ENCODE data around the gene ZNF581.

The ZNF581 gene

GRCh38 chr19:55663846-55664536, 20.5 kb downstream of the ZNF581 start:
- Histone ChIP-seq H3K4me1 (ENCODE audit: insufficient read depth, low read length) (no peaks in the 10 kb centered on the region), H3K27me3 (ENCODE audit: insufficient read depth, low read length) (no peaks in the 10 kb centered on the region), H3K36me3 (ENCODE audit: insufficient read depth, low read depth, low read length) (peaks cover 99% of the 10 kb centered on the region), H3K9ac (ENCODE audit: low read depth, low read length) (no peak overlapping the region), H3K27ac (ENCODE audit: low read length) (no peak overlapping the region), H3K4me3 (ENCODE audit: low read length) (no peak overlapping the region), H3K9me3 (ENCODE audit: insufficient read depth, low read depth, low read length) (no peaks in the 10 kb centered on the region)

DNA sequence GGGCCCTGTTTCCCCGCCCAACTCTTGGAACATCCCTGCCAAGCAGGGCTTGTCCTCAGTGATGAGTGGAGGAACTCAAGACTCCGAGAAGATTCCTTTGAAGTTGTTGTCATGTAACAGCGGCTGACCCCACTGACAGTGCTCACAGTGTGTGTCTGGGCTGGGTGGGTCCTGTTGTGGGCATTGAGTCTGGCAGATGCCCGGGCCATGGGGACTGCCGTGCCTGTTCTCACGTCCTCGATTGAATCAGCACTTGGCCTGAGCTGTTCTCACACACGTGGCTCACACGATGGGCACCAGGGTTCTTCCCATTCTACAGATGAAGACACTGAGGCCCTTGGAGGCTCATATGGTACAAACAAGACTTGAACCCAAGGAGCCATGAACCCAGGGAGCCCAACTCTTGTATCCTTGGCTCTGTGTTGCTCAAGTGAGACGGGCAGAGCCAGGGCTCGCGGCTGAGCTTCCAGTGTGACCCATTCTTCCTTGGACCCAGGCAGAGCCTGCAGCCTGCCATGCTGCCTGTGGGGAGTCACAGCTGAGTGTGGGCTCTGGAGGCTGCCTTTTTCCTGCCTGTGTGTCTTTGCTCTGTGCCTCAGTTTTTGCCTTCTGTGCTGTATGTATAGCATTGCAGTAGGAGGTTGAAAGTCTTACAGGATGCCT, 23.0 kb downstream of the ZNF581 start:
- Histone ChIP-seq H3K9ac (ENCODE audit: low read depth, low read length) (no peak overlapping the region), H3K4me3 (ENCODE audit: low read length) (no peak overlapping the region), H3K9me3 (ENCODE audit: insufficient read depth, low read depth, low read length) (no peaks in the 10 kb centered on the region), H3K27ac (ENCODE audit: low read length) (no peak overlapping the region), H3K27me3 (ENCODE audit: insufficient read depth, low read length) (no peaks in the 10 kb centered on the region), H3K4me1 (ENCODE audit: insufficient read depth, low read length) (no peaks in the 10 kb centered on the region), H3K36me3 (ENCODE audit: insufficient read depth, low read depth, low read length) (peaks cover 95% of the 10 kb centered on the region)

- no peak overlapping the region for H3K27ac ChIP-seq (ENCODE audit: low read length)
Measured at GRCh38 chr19:55667006-55667381, 23.5 kb downstream of the ZNF581 start.

GRCh38 chr19:55667511-55667910, 24.1 kb downstream of the ZNF581 start:
- Histone ChIP-seq H3K36me3 (ENCODE audit: insufficient read depth, low read depth, low read length) (peaks cover 91% of the 10 kb centered on the region), H3K9ac (ENCODE audit: low read depth, low read length) (no peak overlapping the region), H3K4me3 (ENCODE audit: low read length) (no peak overlapping the region), H3K4me1 (ENCODE audit: insufficient read depth, low read length) (no peaks in the 10 kb centered on the region), H3K27ac (ENCODE audit: low read length) (no peak overlapping the region), H3K27me3 (ENCODE audit: insufficient read depth, low read length) (no peaks in the 10 kb centered on the region), H3K9me3 (ENCODE audit: insufficient read depth, low read depth, low read length) (no peaks in the 10 kb centered on the region)

More at GRCh38 chr19:55667006-55667381, 23.5 kb downstream of the ZNF581 start:
- Histone ChIP-seq H3K9ac (ENCODE audit: low read depth, low read length) (no peak overlapping the region), H3K36me3 (ENCODE audit: insufficient read depth, low read depth, low read length) (peaks cover 91% of the 10 kb centered on the region), H3K4me1 (ENCODE audit: insufficient read depth, low read length) (no peaks in the 10 kb centered on the region), H3K4me3 (ENCODE audit: low read length) (no peak overlapping the region), H3K9me3 (ENCODE audit: insufficient read depth, low read depth, low read length) (no peaks in the 10 kb centered on the region), H3K27me3 (ENCODE audit: insufficient read depth, low read length) (no peaks in the 10 kb centered on the region)

DNA sequence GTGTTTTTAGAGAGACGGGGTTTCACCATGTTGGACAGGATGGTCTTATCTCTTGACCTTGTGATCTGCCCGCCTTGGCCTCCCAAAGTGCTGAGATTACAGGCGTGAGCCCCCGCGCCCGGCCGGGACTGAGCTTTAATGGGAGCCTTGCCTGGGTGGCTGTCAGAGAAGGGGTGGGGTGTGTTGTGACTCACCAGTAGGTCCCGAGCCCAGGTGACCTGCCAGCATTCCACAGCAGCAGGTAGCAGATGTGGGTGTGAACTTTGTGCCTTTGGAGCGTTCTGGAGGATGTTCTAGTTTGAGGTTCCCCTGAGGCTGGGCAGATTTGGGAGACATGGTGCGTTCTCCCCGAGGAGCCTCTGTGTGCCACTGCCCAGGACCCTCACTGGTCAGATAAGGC, 24.5 kb downstream of the ZNF581 start:
- H3K4me1 ChIP-seq (ENCODE audit: insufficient read depth, low read length): no peaks in the 10 kb centered on the region
- H3K27ac ChIP-seq (ENCODE audit: low read length): no peak overlapping the region
- H3K4me3 ChIP-seq (ENCODE audit: low read length): no peak overlapping the region
- no peaks in the 10 kb centered on the region for H3K27me3 ChIP-seq (ENCODE audit: insufficient read depth, low read length)
- no peak overlapping the region for H3K9ac ChIP-seq (ENCODE audit: low read depth, low read length)
- H3K36me3 ChIP-seq (ENCODE audit: insufficient read depth, low read depth, low read length): peaks cover 90% of the 10 kb centered on the region
- H3K9me3 ChIP-seq (ENCODE audit: insufficient read depth, low read depth, low read length): no peaks in the 10 kb centered on the region

GRCh38 chr19:55668603-55669348, 25.3 kb downstream of the ZNF581 start:
- Histone ChIP-seq H3K4me1 (ENCODE audit: insufficient read depth, low read length) (peaks cover 6% of the 10 kb centered on the region; the same call in 1 of the 2 replicates), H3K27ac (ENCODE audit: low read length) (no peak overlapping the region), H3K9ac (ENCODE audit: low read depth, low read length) (no peak overlapping the region), H3K9me3 (ENCODE audit: insufficient read depth, low read depth, low read length) (no peaks in the 10 kb centered on the region), H3K27me3 (ENCODE audit: insufficient read depth, low read length) (no peaks in the 10 kb centered on the region), H3K36me3 (ENCODE audit: insufficient read depth, low read depth, low read length) (peaks cover 90% of the 10 kb centered on the region), H3K4me3 (ENCODE audit: low read length) (no peak overlapping the region)

- Histone ChIP-seq H3K9me3 (ENCODE audit: insufficient read depth, low read depth, low read length) (no peaks in the 10 kb centered on the region), H3K4me1 (ENCODE audit: insufficient read depth, low read length) (peaks cover 6% of the 10 kb centered on the region; the same call in 1 of the 2 replicates), H3K27ac (ENCODE audit: low read length) (no peak overlapping the region), H3K4me3 (ENCODE audit: low read length) (no peak overlapping the region), H3K27me3 (ENCODE audit: insufficient read depth, low read length) (no peaks in the 10 kb centered on the region), H3K9ac (ENCODE audit: low read depth, low read length) (no peak overlapping the region), H3K36me3 (ENCODE audit: insufficient read depth, low read depth, low read length) (peaks cover 82% of the 10 kb centered on the region)
Measured at GRCh38 chr19:55669418-55670279, 26.2 kb downstream of the ZNF581 start.

DNA sequence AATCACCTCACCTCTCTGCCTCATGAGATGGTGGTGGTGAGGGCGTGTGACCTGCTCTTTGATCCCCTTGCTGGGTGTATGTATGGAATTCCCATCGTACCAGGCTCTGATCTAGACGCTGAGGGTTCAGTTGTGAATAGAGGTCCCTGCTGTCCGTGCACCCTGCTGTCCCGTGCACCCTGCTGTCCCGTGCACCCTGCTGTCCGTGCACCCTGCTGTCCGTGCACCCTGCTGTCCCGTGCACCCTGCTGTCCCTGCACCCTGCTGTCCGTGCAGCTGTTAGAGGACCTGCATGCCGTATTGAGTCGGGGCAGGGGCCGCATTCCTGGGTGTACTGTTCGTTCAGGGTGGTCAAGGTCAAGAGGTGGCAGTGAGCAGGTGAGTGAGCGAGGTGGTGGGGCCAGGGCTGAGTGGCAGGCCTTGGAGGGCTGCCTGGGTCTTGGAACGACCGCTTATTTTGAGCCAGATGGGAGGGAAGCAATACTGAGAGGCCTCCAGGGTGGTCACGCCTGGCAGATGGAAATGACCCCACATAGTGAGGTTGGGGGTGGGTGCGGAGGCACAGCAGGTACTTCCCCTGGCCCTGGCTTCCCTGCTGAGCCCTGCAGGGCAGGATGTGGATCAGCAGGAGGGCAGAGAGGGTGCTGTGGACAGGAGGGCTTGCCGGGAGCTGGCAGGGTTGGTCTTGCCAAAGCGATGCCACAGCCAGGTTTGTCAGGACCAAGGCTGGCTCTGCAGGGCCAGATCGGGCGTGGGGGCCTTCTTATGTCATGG, 27.0 kb downstream of the ZNF581 start:
- no peaks in the 10 kb centered on the region for H3K27me3 ChIP-seq (ENCODE audit: insufficient read depth, low read length)
- H3K4me1 ChIP-seq (ENCODE audit: insufficient read depth, low read length): peaks cover 6% of the 10 kb centered on the region; the same call in 1 of the 2 replicates
- H3K4me3 ChIP-seq (ENCODE audit: low read length): no peak overlapping the region
- H3K36me3 ChIP-seq (ENCODE audit: insufficient read depth, low read depth, low read length): peaks cover 74% of the 10 kb centered on the region
- no peaks in the 10 kb centered on the region for H3K9me3 ChIP-seq (ENCODE audit: insufficient read depth, low read depth, low read length)
- no peak overlapping the region for H3K9ac ChIP-seq (ENCODE audit: low read depth, low read length)
- H3K27ac ChIP-seq (ENCODE audit: low read length): no peak overlapping the region

GRCh38 chr19:55671054-55671378, 27.6 kb downstream of the ZNF581 start:
- no peak overlapping the region for H3K9ac ChIP-seq (ENCODE audit: low read depth, low read length)
- no peak overlapping the region for H3K4me3 ChIP-seq (ENCODE audit: low read length)
- peaks cover 9% of the 10 kb centered on the region; the same call in 1 of the 2 replicates for H3K4me1 ChIP-seq (ENCODE audit: insufficient read depth, low read length)
- H3K27ac ChIP-seq (ENCODE audit: low read length): no peak overlapping the region
- peaks cover 68% of the 10 kb centered on the region for H3K36me3 ChIP-seq (ENCODE audit: insufficient read depth, low read depth, low read length)
- H3K9me3 ChIP-seq (ENCODE audit: insufficient read depth, low read depth, low read length): no peaks in the 10 kb centered on the region
- no peaks in the 10 kb centered on the region for H3K27me3 ChIP-seq (ENCODE audit: insufficient read depth, low read length)

DNA sequence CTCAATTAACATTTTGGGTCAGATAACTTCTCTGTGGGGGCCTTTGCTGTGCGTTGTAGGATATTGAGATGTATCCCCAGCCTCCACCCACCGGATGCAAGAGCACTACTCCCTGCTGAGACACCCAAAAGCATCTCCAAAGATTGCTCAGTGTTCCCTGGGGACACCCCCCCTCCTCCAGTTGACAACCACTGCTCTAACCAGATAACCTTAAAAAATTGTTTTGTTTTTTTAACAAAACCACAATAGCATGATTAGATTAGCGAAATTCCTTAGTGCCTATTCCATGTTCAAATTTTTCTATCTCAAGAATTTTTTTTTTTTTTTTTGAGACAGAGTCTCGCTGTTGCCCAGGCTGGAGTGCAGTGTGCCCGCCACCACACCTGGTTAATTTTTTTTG, 29.0 kb downstream of the ZNF581 start:
- Histone ChIP-seq H3K36me3 (ENCODE audit: insufficient read depth, low read depth, low read length) (peaks cover 54% of the 10 kb centered on the region), H3K9ac (ENCODE audit: low read depth, low read length) (no peak overlapping the region), H3K4me1 (ENCODE audit: insufficient read depth, low read length) (peaks cover 10% of the 10 kb centered on the region; the same call in 1 of the 2 replicates), H3K9me3 (ENCODE audit: insufficient read depth, low read depth, low read length) (no peaks in the 10 kb centered on the region), H3K4me3 (ENCODE audit: low read length) (no peak overlapping the region), H3K27me3 (ENCODE audit: insufficient read depth, low read length) (no peaks in the 10 kb centered on the region), H3K27ac (ENCODE audit: low read length) (no peak overlapping the region)

DNA sequence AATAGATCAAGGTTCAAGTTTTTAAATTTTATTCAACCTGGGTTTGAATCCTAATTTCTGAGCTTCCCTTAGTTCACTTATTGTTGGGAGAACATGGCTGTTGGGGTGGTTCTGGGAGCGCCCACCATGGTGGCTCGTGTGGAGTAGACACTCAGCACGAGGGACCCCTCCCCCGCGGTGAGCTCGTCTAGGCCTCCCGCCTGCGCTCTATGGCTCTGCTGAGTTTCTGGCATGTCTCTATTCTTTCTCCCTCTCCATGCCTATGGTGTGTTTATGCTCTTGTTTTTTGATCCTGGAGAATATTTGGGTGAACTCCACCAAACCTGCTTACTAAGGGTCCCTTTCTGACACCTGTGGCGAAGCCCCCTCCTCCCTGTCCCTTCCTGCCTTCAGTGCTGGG, 30.0 kb downstream of the ZNF581 start:
- H3K36me3 ChIP-seq (ENCODE audit: insufficient read depth, low read depth, low read length): peaks cover 50% of the 10 kb centered on the region
- H3K9ac ChIP-seq (ENCODE audit: low read depth, low read length): no peak overlapping the region
- H3K9me3 ChIP-seq (ENCODE audit: insufficient read depth, low read depth, low read length): no peaks in the 10 kb centered on the region
- H3K27me3 ChIP-seq (ENCODE audit: insufficient read depth, low read length): no peaks in the 10 kb centered on the region
- H3K4me3 ChIP-seq (ENCODE audit: low read length): no peak overlapping the region
- no peak overlapping the region for H3K27ac ChIP-seq (ENCODE audit: low read length)
- H3K4me1 ChIP-seq (ENCODE audit: insufficient read depth, low read length): peaks cover 10% of the 10 kb centered on the region; the same call in 1 of the 2 replicates

Data from iPS-20b (cell line).